Subcutaneous adipose tissue (tissue), 4 donors: Measurements from ENCODE around the gene TRIO. TPM values are rescaled to one million over a fixed set of nuclear protein-coding genes. Genes with fewer than 3 reads are reported as not detected.

Experiments
- total RNA-seq, 4 donors: library from RNA; depleted of rRNA; stranded (reverse); fragments of >200 nt; gene quantifications; one replicate each; pipeline ENCODE4 v1.1.0, GENCODE V29; 2016
- TF ChIP-seq, protein P1 (sequence below): fragments of 450-650 bp; IDR thresholded peaks from one replicate; pipeline ENCODE4 v1.5.1; 2016; ENCODE audit warnings: low read depth, mild to moderate bottlenecking, control low read depth, antibody characterized with exemption, moderate library complexity

The TRIO gene
- total RNA-seq, 4 donors from 2014 or later = 193 to 238 (median 212) TPM

DNA sequence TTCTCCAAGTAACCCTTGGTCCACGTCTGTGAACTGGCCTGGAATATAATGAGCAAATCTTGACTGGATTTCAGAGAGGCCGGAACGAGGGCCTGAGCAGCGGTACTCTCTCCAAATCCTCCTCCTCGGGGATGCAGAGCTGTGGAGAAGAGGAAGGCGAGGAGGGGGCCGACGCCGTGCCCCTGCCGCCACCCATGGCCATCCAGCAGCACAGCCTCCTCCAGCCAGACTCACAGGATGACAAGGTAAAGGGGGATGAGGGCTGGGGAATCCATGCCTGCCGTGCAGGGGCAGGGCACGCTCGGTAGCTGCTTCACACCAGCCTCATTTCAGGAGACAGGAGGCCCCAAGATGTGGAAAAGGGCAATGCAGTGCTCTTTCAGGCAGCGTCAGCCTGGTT is 319.5 kb downstream of the TRIO start:
- TF ChIP-seq, protein P1, sequence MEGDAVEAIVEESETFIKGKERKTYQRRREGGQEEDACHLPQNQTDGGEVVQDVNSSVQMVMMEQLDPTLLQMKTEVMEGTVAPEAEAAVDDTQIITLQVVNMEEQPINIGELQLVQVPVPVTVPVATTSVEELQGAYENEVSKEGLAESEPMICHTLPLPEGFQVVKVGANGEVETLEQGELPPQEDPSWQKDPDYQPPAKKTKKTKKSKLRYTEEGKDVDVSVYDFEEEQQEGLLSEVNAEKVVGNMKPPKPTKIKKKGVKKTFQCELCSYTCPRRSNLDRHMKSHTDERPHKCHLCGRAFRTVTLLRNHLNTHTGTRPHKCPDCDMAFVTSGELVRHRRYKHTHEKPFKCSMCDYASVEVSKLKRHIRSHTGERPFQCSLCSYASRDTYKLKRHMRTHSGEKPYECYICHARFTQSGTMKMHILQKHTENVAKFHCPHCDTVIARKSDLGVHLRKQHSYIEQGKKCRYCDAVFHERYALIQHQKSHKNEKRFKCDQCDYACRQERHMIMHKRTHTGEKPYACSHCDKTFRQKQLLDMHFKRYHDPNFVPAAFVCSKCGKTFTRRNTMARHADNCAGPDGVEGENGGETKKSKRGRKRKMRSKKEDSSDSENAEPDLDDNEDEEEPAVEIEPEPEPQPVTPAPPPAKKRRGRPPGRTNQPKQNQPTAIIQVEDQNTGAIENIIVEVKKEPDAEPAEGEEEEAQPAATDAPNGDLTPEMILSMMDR = no peak

DNA sequence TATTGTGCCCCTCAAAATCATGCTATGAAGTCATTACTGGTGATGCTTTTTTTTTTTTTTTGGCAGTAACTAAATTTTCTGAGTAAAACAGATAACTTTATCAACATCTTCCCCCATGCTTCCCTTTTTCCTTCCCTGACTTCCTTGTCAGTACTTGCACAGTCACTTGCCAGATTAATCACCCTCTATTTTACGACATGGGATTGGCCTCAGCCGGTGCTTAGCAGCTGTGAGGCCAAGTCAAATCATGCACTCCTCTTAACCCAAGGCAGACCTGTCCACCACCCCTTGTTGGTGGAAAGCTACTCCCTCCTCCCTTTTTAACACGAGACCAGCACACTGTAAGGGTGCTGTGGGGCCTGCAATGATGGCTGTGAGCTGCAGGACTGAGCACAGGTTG is 320.5 kb downstream of the TRIO start:
- TF ChIP-seq, protein P1 = no peak

DNA sequence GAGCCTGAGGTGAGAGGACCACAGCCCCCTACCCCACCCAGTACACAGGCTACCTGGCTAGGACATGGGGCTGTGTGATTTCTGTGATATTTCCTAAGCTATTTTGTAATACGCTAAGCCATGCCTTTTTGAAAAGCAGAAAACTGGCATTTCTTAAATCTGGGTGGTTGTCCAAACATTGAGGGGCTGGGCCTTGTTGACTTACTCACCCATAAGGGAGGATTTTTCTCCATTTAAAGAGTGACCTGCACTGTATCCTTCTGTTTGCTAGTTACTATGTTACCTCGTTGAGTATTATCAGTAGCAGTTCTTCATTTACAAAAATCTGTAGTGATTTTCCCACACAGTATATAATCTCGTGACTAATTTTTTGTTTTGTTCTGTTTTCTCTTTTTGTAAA is 321.0 kb downstream of the TRIO start:
- TF ChIP-seq, protein P1 = no peak

DNA sequence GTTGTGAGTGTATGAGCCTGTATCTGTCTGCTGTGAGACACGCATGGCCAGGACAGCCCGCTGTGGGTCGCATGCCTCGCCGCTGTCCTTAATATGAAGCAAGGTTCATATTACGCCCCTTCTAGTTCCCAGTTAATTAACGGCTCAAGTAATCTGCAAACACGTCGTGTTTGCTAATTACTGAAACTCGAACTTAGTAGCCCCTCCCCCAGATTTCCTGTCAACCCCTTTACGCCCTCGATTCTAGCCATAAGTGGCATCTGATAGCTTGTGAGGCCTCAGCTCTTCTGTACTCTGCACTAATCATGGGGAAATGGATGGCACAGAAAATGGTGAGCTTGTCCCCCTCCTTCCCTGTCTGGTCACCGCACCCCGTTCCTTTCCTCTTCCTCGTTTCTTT is 321.5 kb downstream of the TRIO start:
- TF ChIP-seq, protein P1 = no peak

DNA sequence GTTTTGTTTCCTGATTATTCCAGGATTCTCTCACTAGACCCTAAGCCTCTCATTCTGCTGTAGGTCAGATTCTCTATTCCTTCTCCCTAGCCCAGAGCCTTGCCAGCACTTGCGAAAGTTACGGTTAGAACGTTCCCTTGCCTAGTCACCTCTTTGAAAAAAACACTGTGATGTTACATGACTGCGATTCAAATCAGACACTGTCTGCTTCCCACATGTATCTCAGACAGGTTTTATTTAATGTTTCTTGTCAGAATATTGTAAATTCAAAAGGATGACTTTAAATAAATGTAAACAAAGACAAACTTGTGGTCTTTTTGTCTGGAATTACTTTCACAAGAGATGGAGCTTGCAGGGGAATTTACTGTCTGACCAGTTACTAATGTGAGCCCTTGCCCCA is 322.0 kb downstream of the TRIO start:
- TF ChIP-seq, protein P1 = no peak

DNA sequence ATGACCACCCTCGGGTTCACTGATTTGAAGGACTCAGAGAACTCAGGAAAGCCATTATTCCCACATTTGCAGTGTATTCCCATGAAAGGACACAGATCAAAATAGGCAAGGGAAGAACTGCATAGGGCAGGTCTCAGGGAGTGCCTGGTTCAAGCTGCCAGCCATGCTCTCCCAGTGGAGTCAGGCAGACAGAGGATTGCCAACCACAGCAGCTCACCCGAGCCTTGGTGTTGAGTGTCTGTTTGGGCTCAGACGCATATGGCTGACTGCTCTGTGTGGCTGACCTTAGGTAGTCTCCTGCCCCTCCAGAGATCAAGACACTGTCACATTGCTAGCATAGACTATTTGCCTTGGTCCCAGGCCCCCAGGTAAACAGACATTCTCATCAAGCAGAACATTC is 322.6 kb downstream of the TRIO start:
- TF ChIP-seq, protein P1 = no peak

DNA sequence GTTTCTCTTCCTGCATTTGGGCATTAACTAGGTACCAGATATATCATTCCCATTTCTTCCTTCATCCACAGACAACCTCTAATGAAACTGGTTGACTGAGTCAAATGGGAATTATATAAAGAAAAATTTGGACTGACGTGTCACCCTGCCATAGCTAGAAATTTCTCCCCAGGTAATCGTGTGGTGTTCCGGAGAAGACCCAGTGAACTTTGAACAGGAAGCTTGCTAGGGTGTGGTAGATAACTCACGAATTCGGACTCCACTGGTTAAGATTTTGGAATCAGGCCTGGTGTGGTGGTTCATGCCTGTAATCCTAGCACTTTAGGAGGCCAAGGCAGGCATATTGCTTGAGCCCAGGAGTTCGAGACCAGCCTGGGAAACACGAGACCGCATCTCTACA is 324.1 kb downstream of the TRIO start:
- TF ChIP-seq, protein P1 = no peak

DNA sequence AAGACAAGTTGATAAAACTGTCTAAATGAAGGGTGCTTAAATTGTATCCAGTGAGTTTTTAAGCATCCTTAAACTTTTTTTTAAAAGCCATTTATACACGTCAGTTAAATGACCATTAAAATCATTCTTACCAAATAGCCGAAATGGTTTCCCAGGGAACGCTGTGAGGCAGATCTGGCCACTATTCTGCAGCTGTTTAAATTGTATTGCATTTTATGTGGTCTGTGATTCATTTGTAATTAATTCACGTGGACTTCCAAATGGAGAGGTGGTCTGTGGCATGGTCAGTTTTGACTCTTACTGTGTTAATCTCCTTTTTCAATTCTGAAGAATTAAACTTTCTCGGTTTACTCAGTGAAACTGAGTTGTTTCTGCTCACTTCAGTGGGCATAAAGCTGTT is 324.7 kb downstream of the TRIO start:
- TF ChIP-seq, protein P1 = no peak
